ENCODE measurements around the gene DLX2. TPM values are rescaled to one million over a fixed set of nuclear protein-coding genes. Genes with fewer than 3 reads are reported as not detected.
"Not testable (repeated sequence)": the region's sequence is repeated elsewhere in the genome, so short reads cannot be mapped to it uniquely, and the experiment has no call there.

Gene DLX2
- 0.64 and 0.81 TPM in 2 replicates for total RNA-seq (2014; rRNA removed; shearing (Covaris generic))

- DNase-seq (ENCODE audit: low spot score) = peak; percentile 91
Measured at GRCh38 chr2:172102391-172103359, at the start of gene DLX2. DLX2 (minus strand) TSS chr2:172102900; CDS start chr2:172102538, 362 bp downstream.

- DNase-seq (ENCODE audit: low spot score) = no peak
Measured at GRCh38 chr2:172147944-172148650, 45.4 kb upstream of the DLX2 start.

DNA sequence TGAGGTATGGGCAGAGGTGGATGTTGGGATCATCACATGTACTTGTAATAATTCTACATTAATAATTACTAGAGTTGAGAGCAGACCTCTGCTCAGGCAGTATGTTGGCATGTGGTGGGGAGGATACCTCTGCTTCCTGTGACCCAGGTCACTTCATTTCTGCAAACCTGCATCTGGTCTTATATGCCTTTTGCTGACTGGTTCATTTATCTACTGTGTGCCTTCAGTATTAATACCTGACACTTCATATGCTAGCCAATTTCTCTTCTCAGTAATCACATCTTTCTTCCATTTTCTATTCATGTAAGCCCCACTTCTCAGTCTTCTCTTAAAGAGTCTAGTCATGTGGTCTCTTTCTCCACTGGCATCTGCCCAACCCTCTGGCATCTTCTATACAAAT lies 41.1 kb upstream of the DLX2 start:
- no peak for DNase-seq (ENCODE audit: low spot score)

DNA sequence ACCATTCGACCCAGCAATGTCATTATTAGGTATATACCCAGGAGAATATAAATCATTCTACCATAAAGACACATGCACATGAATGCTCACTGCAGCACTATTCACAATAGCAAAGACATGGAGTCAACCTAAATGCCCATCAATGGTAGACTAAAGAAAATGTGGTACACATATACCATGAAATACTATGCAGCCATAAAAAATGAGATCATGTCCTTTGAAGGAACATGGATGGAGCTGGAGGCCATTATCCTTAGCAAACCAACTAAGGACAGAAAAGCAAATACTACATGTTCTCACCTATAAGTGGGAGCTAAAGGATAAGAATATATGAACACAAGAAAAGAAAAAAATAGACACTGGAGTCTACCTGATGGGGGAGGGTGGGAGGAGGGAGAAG lies 36.0 kb upstream of the DLX2 start:
- DNase-seq (ENCODE audit: low spot score) = not testable (repeated sequence)

DNA sequence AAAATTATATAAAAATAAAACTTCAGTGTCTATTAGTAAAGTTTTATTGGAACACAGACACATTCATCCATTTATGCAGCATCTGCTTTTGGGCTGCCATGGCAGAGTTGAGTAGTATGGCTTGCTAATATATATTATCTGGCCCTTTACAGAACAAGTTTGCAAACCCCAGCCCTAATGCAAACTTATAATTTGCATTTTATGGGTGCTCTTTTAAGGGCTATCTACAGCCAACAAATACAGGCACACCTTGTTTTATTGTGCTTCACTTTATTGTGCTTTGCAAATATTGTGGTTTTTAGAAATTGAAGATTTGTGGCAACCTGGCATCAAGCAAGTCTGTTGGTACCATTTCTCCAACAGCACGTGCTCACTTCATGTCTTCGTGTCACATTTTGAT lies 35.2 kb upstream of the DLX2 start:
- no peak for DNase-seq (ENCODE audit: low spot score)

DNA sequence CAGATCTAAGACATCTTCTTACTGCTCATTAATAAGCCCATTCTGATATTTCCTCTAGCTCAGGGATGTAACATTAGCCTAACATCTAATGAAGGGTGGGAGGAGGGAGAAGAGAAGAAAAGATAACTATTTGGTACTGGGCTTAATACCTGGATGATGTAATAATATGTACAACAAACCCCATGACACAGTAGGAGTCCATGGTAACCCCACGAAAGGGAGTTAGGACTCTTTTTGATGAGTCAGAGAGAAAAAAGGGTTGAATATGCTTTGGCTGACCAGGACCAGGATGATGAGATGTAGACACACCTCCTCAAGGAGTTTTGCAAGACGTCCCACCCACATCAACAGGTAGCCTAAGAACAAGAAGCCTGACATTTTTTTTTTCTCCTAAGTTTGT lies 34.4 kb upstream of the DLX2 start:
- DNase-seq (ENCODE audit: low spot score) = no peak

- DNase-seq (ENCODE audit: low spot score) = no peak
Measured at GRCh38 chr2:172135446-172135845, 32.7 kb upstream of the DLX2 start.

DNA sequence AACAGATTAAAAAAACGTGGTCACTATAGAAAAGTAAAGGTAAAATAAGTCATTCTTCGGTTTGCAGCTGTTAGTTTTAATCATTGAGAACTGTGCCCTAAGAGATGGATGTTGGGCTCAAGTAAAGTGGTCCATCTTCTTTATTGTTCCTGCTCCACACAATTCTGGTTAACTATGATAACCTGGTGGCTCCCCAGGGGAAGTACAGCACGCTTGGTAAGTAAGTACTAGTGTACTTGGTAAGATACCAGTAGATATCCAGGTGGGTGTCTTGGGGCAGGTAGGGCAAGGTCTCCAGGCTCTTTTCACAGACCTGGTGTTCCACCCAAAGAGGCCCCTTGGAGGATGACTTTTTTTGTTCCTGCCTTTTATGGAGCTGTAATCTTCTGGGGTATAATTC lies 31.6 kb upstream of the DLX2 start:
- DNase-seq (ENCODE audit: low spot score) = no peak

DNA sequence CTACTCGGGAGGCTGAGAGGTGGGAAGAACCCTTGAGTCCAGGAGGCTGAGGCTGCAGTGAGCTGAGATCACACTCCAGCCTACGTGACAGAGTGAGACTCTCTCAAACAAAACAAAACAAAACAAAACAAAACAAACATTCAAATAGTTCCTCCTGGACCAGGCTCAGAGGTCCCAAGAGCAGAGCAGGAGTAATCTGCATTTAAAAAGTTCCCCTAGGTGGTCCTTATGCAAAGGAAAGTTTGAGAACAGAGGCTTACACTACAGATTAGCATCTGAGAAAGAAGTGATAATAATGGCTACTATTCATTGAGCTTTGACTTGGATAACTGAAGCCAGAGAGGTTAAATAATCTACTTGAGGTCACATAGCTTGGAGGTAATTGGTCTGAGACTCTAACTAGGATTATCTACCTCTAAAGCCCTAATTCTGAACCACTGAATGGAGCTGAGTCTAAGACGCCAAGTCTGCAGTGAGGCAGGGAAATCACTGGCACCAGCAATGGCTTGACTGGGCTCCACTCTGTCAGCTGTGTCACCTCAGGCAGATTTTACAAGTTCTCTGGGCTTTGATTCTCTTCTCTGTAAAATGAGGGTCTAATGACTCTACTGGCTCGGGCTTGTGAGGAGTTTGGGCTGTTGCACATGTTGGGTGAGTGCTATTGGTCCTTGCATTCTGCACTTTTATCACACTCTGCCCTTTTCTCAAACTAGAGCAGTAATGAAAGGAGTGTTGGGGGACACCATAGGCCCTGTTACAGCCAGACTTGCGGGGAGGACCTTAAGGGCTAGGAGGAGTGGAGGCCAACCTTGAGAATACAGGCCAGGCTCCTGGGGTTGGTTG lies 29.2 kb upstream of the DLX2 start:
- DNase-seq (ENCODE audit: low spot score) = no peak

DNA sequence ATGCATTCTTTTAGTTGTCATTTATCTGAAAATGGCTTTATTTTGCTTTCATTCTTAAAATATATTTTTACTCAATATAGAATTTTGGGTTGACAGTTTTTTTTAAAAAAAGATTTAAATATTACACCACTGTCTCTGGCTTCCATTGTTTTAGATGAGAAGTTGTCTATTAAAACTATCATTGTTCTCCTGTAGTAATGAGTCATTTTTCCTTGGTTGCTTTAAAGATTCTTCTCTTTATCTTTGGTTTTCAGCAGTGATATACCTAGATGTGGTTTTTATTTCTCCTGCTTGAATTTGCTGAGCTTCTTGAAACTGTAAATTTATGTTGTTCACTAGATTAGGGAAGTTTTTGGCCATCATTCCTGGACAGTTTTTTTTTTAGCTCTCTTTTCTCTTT lies 26.7 kb upstream of the DLX2 start:
- DNase-seq (ENCODE audit: low spot score) = no peak

- no peak for DNase-seq (ENCODE audit: low spot score)
Measured at GRCh38 chr2:172128484-172128883, 25.8 kb upstream of the DLX2 start.

- DNase-seq (ENCODE audit: low spot score) = no peak
Measured at GRCh38 chr2:172120118-172120517, 17.4 kb upstream of the DLX2 start.

GRCh38 chr2:172119089-172119488 lies 16.4 kb upstream of the DLX2 start:
- peak; percentile 61 for DNase-seq (ENCODE audit: low spot score)

DNA sequence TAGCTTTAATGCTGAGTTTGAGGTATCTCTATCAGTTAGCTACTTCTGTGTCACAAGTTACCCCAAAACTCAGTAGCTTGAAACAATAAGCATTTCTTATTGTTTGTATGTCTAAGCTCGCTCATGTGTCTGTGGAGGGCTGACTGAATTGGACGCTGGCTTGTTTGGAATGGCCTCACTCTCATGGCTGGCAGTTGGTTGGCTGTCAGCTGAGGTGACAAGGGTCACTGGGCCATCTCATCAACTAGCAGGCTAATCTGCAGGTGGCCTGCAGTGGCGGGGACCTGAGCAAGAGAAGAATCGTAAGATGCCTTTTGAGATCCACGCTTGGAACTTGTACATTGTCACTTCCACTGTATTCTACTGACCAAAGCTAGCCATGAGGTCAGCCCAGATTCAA lies 13.4 kb upstream of the DLX2 start:
- DNase-seq (ENCODE audit: low spot score) = no peak

- no peak for DNase-seq (ENCODE audit: low spot score)
Measured at GRCh38 chr2:172114579-172114978, 11.9 kb upstream of the DLX2 start.

DNA sequence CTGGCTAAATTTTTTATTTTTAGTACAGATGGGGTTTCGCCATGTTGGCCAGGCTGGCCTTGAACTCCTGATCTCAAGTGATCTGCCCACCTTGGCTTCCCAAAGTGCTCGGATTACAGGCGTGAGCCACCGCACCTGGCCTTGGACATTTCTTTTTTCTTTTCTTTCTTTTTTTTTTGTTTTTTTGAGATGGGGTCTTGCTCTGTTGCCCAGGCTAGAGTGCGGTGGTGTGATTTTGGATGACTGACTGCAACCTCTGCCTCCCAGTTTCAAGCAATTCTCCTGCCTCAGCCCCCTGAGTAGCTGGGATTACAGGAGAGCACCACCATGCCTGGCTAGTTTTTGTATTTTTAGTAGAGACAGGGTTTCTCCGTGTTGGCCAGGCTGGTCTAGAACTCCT lies 11.5 kb upstream of the DLX2 start:
- not testable (repeated sequence) for DNase-seq (ENCODE audit: low spot score)

GRCh38 chr2:172113617-172114016 lies 10.9 kb upstream of the DLX2 start:
- peak; percentile 47 for DNase-seq (ENCODE audit: low spot score)

GRCh38 chr2:172109988-172110811 lies 7.5 kb upstream of the DLX2 start:
- DNase-seq (ENCODE audit: low spot score) = no peak

- DNase-seq (ENCODE audit: low spot score) = no peak
Measured at GRCh38 chr2:172109256-172109987, 6.7 kb upstream of the DLX2 start.

DNA sequence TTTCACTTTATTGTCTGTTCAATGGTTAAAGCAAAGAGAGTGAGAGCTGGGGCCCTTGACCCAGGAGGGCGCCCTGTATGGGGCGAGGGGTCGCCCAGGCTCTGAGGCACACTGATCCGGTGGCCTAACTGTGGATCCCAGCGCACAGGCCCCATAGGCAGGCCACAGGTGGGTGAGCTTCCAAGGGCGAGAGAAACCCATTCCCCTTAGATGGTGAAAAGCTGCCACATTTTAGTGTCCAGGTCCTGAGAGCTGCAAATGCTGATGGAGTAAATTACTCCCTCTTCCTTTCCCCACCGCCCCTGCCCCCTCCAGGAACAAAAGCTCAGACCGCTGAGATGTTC lies 5.9 kb upstream of the DLX2 start:
- no peak for DNase-seq (ENCODE audit: low spot score)
